PFSK-1 (cell line): ENCODE data around the gene HNRNPM.

Experiments used
- FOXP2 ChIP-seq: optimal IDR thresholded peaks from 2 replicates; pipeline ENCODE3; 2011; ENCODE audit warnings: borderline replicate concordance, control low read depth, inconsistent platforms; ENCODE audit not compliant: insufficient read depth; ENCODE audit errors: extremely low read length, extremely low read depth
- POLR2AphosphoS5 ChIP-seq: IDR thresholded peaks from 2 replicates; pipeline ENCODE4 v1.6.1; 2012; ENCODE audit warnings: low read depth, mild to moderate bottlenecking, control low read depth, low read length, moderate library complexity
- TAF1 ChIP-seq: IDR thresholded peaks from 2 replicates; pipeline ENCODE4 v1.6.1; 2012; ENCODE audit warnings: low read length, control low read depth, borderline replicate concordance; ENCODE audit not compliant: insufficient read depth
- TF ChIP-seq, protein P1 (sequence below), 2 experiments: IDR thresholded peaks; 2 replicates each; pipeline versions ENCODE4 v1.6.1 to v1.8.0; 2011 to 2012; ENCODE audit warnings: low read depth in 2 of 2, low read length in 2 of 2, control low read depth in 1 of 2, inconsistent platforms in 1 of 2, mild to moderate bottlenecking in 1 of 2, moderate library complexity in 1 of 2; ENCODE audit not compliant: insufficient read depth in 1 of 2

DNA sequence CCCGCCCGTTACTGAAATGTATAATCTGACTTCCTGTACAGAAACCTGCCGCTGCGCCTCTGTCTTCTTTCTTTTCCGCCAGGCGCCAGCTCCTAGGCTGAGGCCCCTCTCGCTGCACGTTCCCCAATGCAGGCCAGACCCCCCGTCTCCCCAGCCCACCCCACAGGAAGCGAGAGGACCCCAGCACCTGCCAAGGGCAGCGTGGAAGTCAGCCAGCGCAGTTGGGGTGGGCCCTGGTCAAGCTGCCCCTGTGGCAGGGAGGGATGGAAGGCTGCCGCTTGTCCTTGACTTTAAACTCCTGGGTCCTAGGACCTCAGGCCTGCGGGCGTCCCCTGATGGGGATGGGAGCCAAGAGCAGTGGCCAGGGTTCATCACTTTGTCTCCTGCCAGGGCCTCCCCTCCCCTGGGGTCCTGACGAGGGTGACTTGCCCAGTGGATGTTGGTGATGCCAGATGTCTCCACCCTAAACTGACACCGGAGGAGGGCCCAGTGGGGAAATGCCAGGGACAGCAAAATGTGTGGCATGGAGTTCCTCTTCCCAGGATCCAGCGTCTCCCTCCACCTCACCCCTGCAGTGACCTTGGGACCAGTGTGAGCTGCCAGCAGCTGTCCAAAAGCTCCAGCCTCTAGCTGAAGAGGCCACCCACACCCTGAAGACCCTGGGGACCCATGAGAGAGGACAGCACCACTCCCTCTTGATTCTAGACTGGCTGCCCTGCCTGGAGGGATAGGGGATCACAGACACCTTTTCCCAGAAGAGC lies 40.2 kb upstream of the HNRNPM start:
- TF ChIP-seq FOXP2 (no peak), POLR2AphosphoS5 (no peak), TAF1 (no peak)
- TF ChIP-seq, protein P1, sequence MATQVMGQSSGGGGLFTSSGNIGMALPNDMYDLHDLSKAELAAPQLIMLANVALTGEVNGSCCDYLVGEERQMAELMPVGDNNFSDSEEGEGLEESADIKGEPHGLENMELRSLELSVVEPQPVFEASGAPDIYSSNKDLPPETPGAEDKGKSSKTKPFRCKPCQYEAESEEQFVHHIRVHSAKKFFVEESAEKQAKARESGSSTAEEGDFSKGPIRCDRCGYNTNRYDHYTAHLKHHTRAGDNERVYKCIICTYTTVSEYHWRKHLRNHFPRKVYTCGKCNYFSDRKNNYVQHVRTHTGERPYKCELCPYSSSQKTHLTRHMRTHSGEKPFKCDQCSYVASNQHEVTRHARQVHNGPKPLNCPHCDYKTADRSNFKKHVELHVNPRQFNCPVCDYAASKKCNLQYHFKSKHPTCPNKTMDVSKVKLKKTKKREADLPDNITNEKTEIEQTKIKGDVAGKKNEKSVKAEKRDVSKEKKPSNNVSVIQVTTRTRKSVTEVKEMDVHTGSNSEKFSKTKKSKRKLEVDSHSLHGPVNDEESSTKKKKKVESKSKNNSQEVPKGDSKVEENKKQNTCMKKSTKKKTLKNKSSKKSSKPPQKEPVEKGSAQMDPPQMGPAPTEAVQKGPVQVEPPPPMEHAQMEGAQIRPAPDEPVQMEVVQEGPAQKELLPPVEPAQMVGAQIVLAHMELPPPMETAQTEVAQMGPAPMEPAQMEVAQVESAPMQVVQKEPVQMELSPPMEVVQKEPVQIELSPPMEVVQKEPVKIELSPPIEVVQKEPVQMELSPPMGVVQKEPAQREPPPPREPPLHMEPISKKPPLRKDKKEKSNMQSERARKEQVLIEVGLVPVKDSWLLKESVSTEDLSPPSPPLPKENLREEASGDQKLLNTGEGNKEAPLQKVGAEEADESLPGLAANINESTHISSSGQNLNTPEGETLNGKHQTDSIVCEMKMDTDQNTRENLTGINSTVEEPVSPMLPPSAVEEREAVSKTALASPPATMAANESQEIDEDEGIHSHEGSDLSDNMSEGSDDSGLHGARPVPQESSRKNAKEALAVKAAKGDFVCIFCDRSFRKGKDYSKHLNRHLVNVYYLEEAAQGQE (IDR thresholded peaks at IDR 0.05; ENCODE audit: insufficient read depth in 1 of 2, low read depth in 2 of 2, low read length in 2 of 2), result no peak
